B cell (primary cell): ENCODE results near the gene XRCC3. TPM values are rescaled to one million over a fixed set of nuclear protein-coding genes. Genes with fewer than 3 reads are reported as not detected.

ENCODE experiments used
- ATAC-seq: fragments of 200-7000 bp; cut with Tn5 transposase; one replicate; pipeline ENCODE4 v1.10.0; 2021; ENCODE audit warnings: low read depth, mild to moderate bottlenecking, moderate number of reproducible peaks, moderate library complexity
- CTCF ChIA-PET: fragments of 350-600 bp; sonication (Branson Sonifier 250); formaldehyde crosslinking; loops from one replicate; lab custom pipeline; 2021; ENCODE audit warnings: antibody characterized with exemption, inconsistent platforms; lab: Charles Lee
- POLR2A ChIA-PET: fragments of 350-600 bp; sonication (Branson Sonifier 250); formaldehyde crosslinking; loops from one replicate; lab custom pipeline; 2021; ENCODE audit warnings: antibody characterized with exemption; lab: Charles Lee
- DNase-seq: peaks from one replicate; pipeline ENCODE4 v3.0.0; 2013
- H2AFZ ChIP-seq: 2 replicates; pipeline ENCODE4 v1.6.1; 2012; ENCODE audit warnings: mild to moderate bottlenecking, low read depth, low read length; ENCODE audit not compliant: insufficient read depth, poor library complexity, severe bottlenecking
- H3K27ac ChIP-seq, 2 donors: 1 replicate in 1 of 2; 2 replicates in 1 of 2; pipeline ENCODE4 v1.5.1; 2012 to 2013; ENCODE audit warnings: low read length in 2 of 2, mild to moderate bottlenecking in 2 of 2, moderate library complexity in 1 of 2
- H3K27me3 ChIP-seq, 4 experiments: fragments of 200-600 bp in 1 of 4; sonication (generic) in 1 of 4; replicated peaks in 1 of 4; 1 replicate in 2 of 4; 2 replicates in 2 of 4; pipeline versions ENCODE4 v1.6.1 to v1.7.0; 2013 to 2016; ENCODE audit warnings: low read length in 3 of 4, mild to moderate bottlenecking in 2 of 4, mixed read lengths in 1 of 4, moderate library complexity in 1 of 4; ENCODE audit not compliant: insufficient read depth in 4 of 4, control insufficient read depth in 3 of 4; ENCODE audit errors: control extremely low read depth in 1 of 4
- H3K36me3 ChIP-seq, 2 experiments: replicated peaks in 1 of 2; 1 replicate in 1 of 2; 2 replicates in 1 of 2; pipeline versions ENCODE4 v1.6.1 to v1.7.1; 2013; ENCODE audit warnings: low read length in 1 of 2; ENCODE audit not compliant: insufficient read depth in 2 of 2, control insufficient read depth in 1 of 2; ENCODE audit errors: control extremely low read depth in 1 of 2, extremely low read depth in 1 of 2
- H3K4me1 ChIP-seq, 2 donors: fragments of 200-600 bp in 1 of 2; sonication (generic) in 1 of 2; 1 replicate in 1 of 2; 2 replicates in 1 of 2; pipeline versions ENCODE4 v1.5.1 to v1.6.1; 2013 to 2017; ENCODE audit warnings: low read length in 2 of 2; ENCODE audit not compliant: control insufficient read depth in 2 of 2, insufficient read depth in 2 of 2
- H3K4me2 ChIP-seq: replicated peaks from 2 replicates; pipeline ENCODE3; 2012; ENCODE audit warnings: mild to moderate bottlenecking, low read depth, low read length; ENCODE audit not compliant: poor library complexity, severe bottlenecking
- H3K4me3 ChIP-seq, 5 experiments: fragments of 200-600 bp in 1 of 5; sonication (generic) in 1 of 5; 1 replicate in 3 of 5; 2 replicates in 2 of 5; pipeline versions ENCODE4 v1.5.1 to v1.7.0; 2011 to 2016; ENCODE audit warnings: low read length in 4 of 5, mild to moderate bottlenecking in 4 of 5, low read depth in 2 of 5, control low read depth in 1 of 5, moderate library complexity in 1 of 5; ENCODE audit not compliant: insufficient read depth in 1 of 5; ENCODE audit errors: control extremely low read depth in 1 of 5, extremely low read depth in 1 of 5
- H3K79me2 ChIP-seq: fragments of 200-600 bp; sonication (generic); one replicate; pipeline ENCODE4 v1.6.0; 2016; ENCODE audit warnings: low read length; ENCODE audit not compliant: control insufficient read depth, insufficient read depth
- H3K9ac ChIP-seq: fragments of 200-600 bp; sonication (generic); 2 replicates; pipeline ENCODE4 v1.6.1; 2017; ENCODE audit warnings: mild to moderate bottlenecking, low read length, moderate library complexity
- H3K9me3 ChIP-seq, 3 donors: one replicate each; pipeline versions ENCODE4 v1.6.1 to v1.7.1; 2013; ENCODE audit warnings: low read length in 2 of 3; ENCODE audit not compliant: control insufficient read depth in 2 of 3, insufficient read depth in 1 of 3; ENCODE audit errors: control extremely low read depth in 1 of 3
- H4K20me1 ChIP-seq: 2 replicates; pipeline ENCODE4 v1.6.0; 2012; ENCODE audit warnings: mild to moderate bottlenecking, low read length; ENCODE audit not compliant: insufficient read depth, control insufficient read depth, poor library complexity, severe bottlenecking
- H3K27ac Mint-ChIP-seq: one replicate; pipeline ENCODE4 v1.8.0; 2021; ENCODE audit warnings: mixed read lengths
- H3K27me3 Mint-ChIP-seq: one replicate; pipeline ENCODE4 v1.8.0; 2021; ENCODE audit warnings: mixed read lengths
- H3K4me1 Mint-ChIP-seq: one replicate; pipeline ENCODE4 v1.8.0; 2021; ENCODE audit warnings: mixed read lengths
- H3K4me3 Mint-ChIP-seq: one replicate; pipeline ENCODE4 v1.8.0; 2021; ENCODE audit warnings: mixed read lengths
- H3K9me3 Mint-ChIP-seq: one replicate; pipeline ENCODE4 v1.8.0; 2022; ENCODE audit warnings: mixed read lengths; ENCODE audit not compliant: insufficient read depth
- CTCF ChIP-seq: fragments of 200-600 bp; IDR thresholded peaks from one replicate; pipeline ENCODE4 v1.8.0; 2022; ENCODE audit warnings: antibody characterized with exemption, mild to moderate bottlenecking
- EZH2 ChIP-seq: IDR thresholded peaks from 2 replicates; pipeline ENCODE4 v1.6.1; 2012; ENCODE audit warnings: borderline replicate concordance, low read depth, mild to moderate bottlenecking, moderate library complexity, low read length; ENCODE audit not compliant: insufficient read depth, poor library complexity, severe bottlenecking
- WGBS: methylation state at CpG from one replicate; pipeline ENCODE4 v1.1.5; 2013; ENCODE audit warnings: missing lambda C conversion rate; ENCODE audit not compliant: insufficient coverage; 5-methylcytosine and 5-hydroxymethylcytosine counted together
- intact Hi-C: fragments of 100-400 bp; cut with micrococcal nuclease; formaldehyde crosslinking; loops from one replicate; pipeline ENCODE4 v1.10.0; 2022
- polyA plus RNA-seq: library from polyadenylated mRNA; depleted of rRNA; stranded (reverse); fragments of >200 nt; gene quantifications from 2 replicates; pipeline ENCODE4 v1.2.3, GENCODE V29; 2012
- total RNA-seq, 2 donors: library from RNA; stranded (reverse); fragments of 120-200 nt in 1 of 2; gene quantifications; 1 replicate in 1 of 2; 2 replicates in 1 of 2; pipeline versions ENCODE4 v1.2.3 to v1.2.4, GENCODE V29; 2013 to 2022

Gene XRCC3
- total and polyA plus RNA-seq, 2 donors (not counting 1 experiment from before 2014, with no cell fraction given) = 18.0 to 19.7 TPM

GRCh38 chr14:103705118-103705503 lies 10.1 kb downstream of the XRCC3 start:
- ATAC-seq = no peak
- no peak overlapping the region for H2AFZ ChIP-seq
- Mint-ChIP-seq H3K9me3 (no peaks in the 10 kb centered on the region), H3K27ac (peak overlapping the region; percentile 7), H3K4me1 (peaks cover 26% of the 10 kb centered on the region), H3K4me3 (no peak overlapping the region), H3K27me3 (no peaks in the 10 kb centered on the region)
- no peak overlapping the region for H3K4me3 ChIP-seq
- H3K4me2 ChIP-seq = no peak overlapping the region
- ChIA-PET POLR2A (no interaction called here), CTCF (interaction anchor here (1.1 kb wide), 1 partner anchor 25 kb away, joined by 3 read pairs; no protein-coding TSS in a partner anchor)
- peaks cover 0 to 38% of the 10 kb centered on the region in 2 experiments for H3K36me3 ChIP-seq
- peaks cover 20 to 29% of the 10 kb centered on the region in 2 donors for H3K4me1 ChIP-seq
- H3K79me2 ChIP-seq = peaks cover 6% of the 10 kb centered on the region
- DNase-seq = no peak
- no peak overlapping the region for H3K9ac ChIP-seq
- TF ChIP-seq CTCF (no peak), EZH2 (no peak)
- H4K20me1 ChIP-seq = peaks cover 19% of the 10 kb centered on the region
- WGBS = 70% methylated on average over 15 of the region's 15 CpGs
- H3K9me3 ChIP-seq = no peaks in the 10 kb centered on the region
- intact Hi-C loops = no loop called here
- no peak overlapping the region for H3K27ac ChIP-seq
- H3K27me3 ChIP-seq = no peaks in the 10 kb centered on the region

GRCh38 chr14:103704708-103705107 lies 10.5 kb downstream of the XRCC3 start:
- no peak overlapping the region for H3K9ac ChIP-seq
- H3K4me1 Mint-ChIP-seq = peaks cover 29% of the 10 kb centered on the region
- POLR2A ChIA-PET = no interaction called here
- H3K4me1 ChIP-seq = peaks cover 24 to 32% of the 10 kb centered on the region in 2 donors
- TF ChIP-seq EZH2 = no peak
- no peak for ATAC-seq
- H3K36me3 ChIP-seq = peaks cover 0 to 36% of the 10 kb centered on the region in 2 experiments
- no peak overlapping the region for H2AFZ ChIP-seq
- H3K4me2 ChIP-seq = no peak overlapping the region
- no peaks in the 10 kb centered on the region for H3K9me3 Mint-ChIP-seq
- no peaks in the 10 kb centered on the region for H3K9me3 ChIP-seq
- H3K79me2 ChIP-seq = peaks cover 10% of the 10 kb centered on the region
- H3K27ac ChIP-seq = no peak overlapping the region
- H3K4me3 ChIP-seq = no peak overlapping the region
- peaks cover 23% of the 10 kb centered on the region for H4K20me1 ChIP-seq
- CTCF ChIA-PET = interaction anchor here (1.1 kb wide), 1 partner anchor 24 kb away, joined by 3 read pairs; no protein-coding TSS in a partner anchor
- no peak for DNase-seq
- no peak overlapping the region for H3K27ac Mint-ChIP-seq
- no peaks in the 10 kb centered on the region for H3K27me3 ChIP-seq
- intact Hi-C loops = no loop called here
- WGBS = 69% methylated on average over 12 of the region's 13 CpGs
- no peak overlapping the region for H3K4me3 Mint-ChIP-seq
- H3K27me3 Mint-ChIP-seq = no peaks in the 10 kb centered on the region
